ENCODE measurements around the gene ANXA3. TPM values are rescaled to one million over a fixed set of nuclear protein-coding genes. Genes with fewer than 3 reads are reported as not detected.

ANXA3 gene
- total RNA-seq, 4 donors from 2014 or later, result 13.5 to 34.3 (median 21.2) TPM

- 90 to 93% methylated on average over 3 of the region's 3 CpGs for WGBS, 2 donors
- no peak for DNase-seq (ENCODE audit: low spot score in 2 of 2)
- TF ChIP-seq, protein P1, sequence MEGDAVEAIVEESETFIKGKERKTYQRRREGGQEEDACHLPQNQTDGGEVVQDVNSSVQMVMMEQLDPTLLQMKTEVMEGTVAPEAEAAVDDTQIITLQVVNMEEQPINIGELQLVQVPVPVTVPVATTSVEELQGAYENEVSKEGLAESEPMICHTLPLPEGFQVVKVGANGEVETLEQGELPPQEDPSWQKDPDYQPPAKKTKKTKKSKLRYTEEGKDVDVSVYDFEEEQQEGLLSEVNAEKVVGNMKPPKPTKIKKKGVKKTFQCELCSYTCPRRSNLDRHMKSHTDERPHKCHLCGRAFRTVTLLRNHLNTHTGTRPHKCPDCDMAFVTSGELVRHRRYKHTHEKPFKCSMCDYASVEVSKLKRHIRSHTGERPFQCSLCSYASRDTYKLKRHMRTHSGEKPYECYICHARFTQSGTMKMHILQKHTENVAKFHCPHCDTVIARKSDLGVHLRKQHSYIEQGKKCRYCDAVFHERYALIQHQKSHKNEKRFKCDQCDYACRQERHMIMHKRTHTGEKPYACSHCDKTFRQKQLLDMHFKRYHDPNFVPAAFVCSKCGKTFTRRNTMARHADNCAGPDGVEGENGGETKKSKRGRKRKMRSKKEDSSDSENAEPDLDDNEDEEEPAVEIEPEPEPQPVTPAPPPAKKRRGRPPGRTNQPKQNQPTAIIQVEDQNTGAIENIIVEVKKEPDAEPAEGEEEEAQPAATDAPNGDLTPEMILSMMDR (IDR thresholded peaks at IDR 0.05), result no peak
- no peak for TF ChIP-seq POLR2A (IDR thresholded peaks at IDR 0.05)
- intact Hi-C loops (cut with DNase I; ENCODE audit: low total_unique reads), result no loop called here
- H3K4me3 ChIP-seq (ENCODE audit: low read depth, poor library complexity, severe bottlenecking), result no peak overlapping the region
Observed at GRCh38 chr4:78603384-78603783, 51.8 kb downstream of the ANXA3 start.

DNA sequence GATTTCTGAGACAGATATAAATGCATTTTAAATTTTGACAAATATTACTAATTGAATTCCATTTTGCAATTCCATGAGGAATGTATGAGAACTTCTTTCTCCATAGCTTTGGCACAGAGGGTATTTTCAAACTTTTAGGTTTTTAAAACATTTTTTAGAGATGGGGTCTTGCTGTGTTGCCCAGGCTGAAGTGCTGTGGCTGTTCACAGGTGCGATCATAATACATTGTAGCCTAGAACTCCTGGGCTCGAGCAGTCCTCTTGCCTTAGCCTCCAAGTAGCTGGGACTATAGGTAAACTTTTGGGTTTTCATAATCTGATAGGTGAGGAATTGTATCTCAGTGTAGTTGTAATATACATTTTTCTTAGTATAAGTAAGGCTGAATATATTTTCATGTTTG is 53.4 kb downstream of the ANXA3 start:
- intact Hi-C loops (cut with DNase I; ENCODE audit: low total_unique reads), result no loop called here
- 91 to 95% methylated on average over 2 of the region's 2 CpGs for WGBS, 2 donors
- TF ChIP-seq, protein P1 (IDR thresholded peaks at IDR 0.05), result no peak
- no peak for TF ChIP-seq POLR2A (IDR thresholded peaks at IDR 0.05)
- no peak overlapping the region for H3K4me3 ChIP-seq (ENCODE audit: low read depth, poor library complexity, severe bottlenecking)
- no peak for DNase-seq (ENCODE audit: low spot score in 2 of 2)

- no peak for DNase-seq (ENCODE audit: low spot score in 2 of 2)
- intact Hi-C loops (cut with DNase I; ENCODE audit: low total_unique reads), result no loop called here
- TF ChIP-seq, protein P1 (IDR thresholded peaks at IDR 0.05), result no peak
- no peak for TF ChIP-seq POLR2A (IDR thresholded peaks at IDR 0.05)
- no peak overlapping the region for H3K4me3 ChIP-seq (ENCODE audit: low read depth, poor library complexity, severe bottlenecking)
- WGBS, 2 donors, result 94 to 100% methylated on average over 3 of the region's 3 CpGs
Observed at GRCh38 chr4:78606035-78606434, 54.5 kb downstream of the ANXA3 start.

- no peak for TF ChIP-seq POLR2A (IDR thresholded peaks at IDR 0.05)
- TF ChIP-seq, protein P1 (IDR thresholded peaks at IDR 0.05), result no peak
- intact Hi-C loops (cut with DNase I; ENCODE audit: low total_unique reads), result no loop called here
- DNase-seq (ENCODE audit: low spot score in 2 of 2), result no peak
- no peak overlapping the region for H3K4me3 ChIP-seq (ENCODE audit: low read depth, poor library complexity, severe bottlenecking)
- WGBS, 2 donors, result 83 to 100% methylated on average over 1 of the region's 1 CpG
Observed at GRCh38 chr4:78606530-78607095, 55.0 kb downstream of the ANXA3 start.

DNA sequence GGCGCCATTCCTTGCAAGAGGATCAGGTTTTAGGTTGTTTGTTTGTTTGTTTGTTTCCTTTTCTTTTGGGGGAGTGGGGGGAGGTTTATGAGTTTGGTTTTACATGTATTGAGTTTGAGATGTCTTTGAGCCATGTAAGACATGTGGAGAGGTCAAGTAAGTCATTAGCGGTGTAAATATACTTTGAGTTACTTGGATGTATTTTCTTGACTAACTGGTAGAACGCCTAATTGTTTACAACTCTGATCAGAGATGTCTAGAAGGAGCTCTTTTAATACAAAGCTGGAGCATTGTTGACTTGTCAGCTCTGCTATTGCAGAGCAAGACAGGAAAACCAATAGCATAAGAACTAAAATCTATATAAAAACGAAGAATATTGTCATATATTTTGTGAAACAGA is 57.1 kb downstream of the ANXA3 start:
- no peak overlapping the region for H3K4me3 ChIP-seq (ENCODE audit: low read depth, poor library complexity, severe bottlenecking)
- DNase-seq (ENCODE audit: low spot score in 2 of 2), result no peak
- WGBS, 2 donors, result 87 to 88% methylated on average over 4 of the region's 4 CpGs
- intact Hi-C loops (cut with DNase I; ENCODE audit: low total_unique reads), result no loop called here
- no peak for TF ChIP-seq POLR2A (IDR thresholded peaks at IDR 0.05)
- TF ChIP-seq, protein P1 (IDR thresholded peaks at IDR 0.05), result no peak

GRCh38 chr4:78609580-78609979 is 58.0 kb downstream of the ANXA3 start:
- DNase-seq (ENCODE audit: low spot score in 2 of 2), result no peak
- WGBS, 2 donors, result 80 to 83% methylated on average over 4 of the region's 4 CpGs
- TF ChIP-seq, protein P1 (IDR thresholded peaks at IDR 0.05), result no peak
- no peak for TF ChIP-seq POLR2A (IDR thresholded peaks at IDR 0.05)
- intact Hi-C loops (cut with DNase I; ENCODE audit: low total_unique reads), result no loop called here
- no peak overlapping the region for H3K4me3 ChIP-seq (ENCODE audit: low read depth, poor library complexity, severe bottlenecking)
